Cardiac fibroblast (primary cell): Measurements from ENCODE around the gene SNTG2.

Experiments used
- DNase-seq, 2 donors: peaks; one replicate each; pipeline versions ENCODE4 v3.0.0 to v3.0.0-alpha.2; 2010; ENCODE audit warnings: low read depth in 2 of 2
- H3K4me3 ChIP-seq, 2 donors: replicated peaks in 1 of 2; 1 replicate in 1 of 2; 2 replicates in 1 of 2; pipeline ENCODE4 v1.5.1; 2011; ENCODE audit warnings: low read depth in 2 of 2, low read length in 2 of 2, mild to moderate bottlenecking in 2 of 2, moderate library complexity in 1 of 2
- TF ChIP-seq, protein P1 (sequence below): IDR thresholded peaks from one replicate; pipeline ENCODE4 v1.5.1; 2011; ENCODE audit warnings: low read depth, mild to moderate bottlenecking, low read length, inconsistent platforms

The SNTG2 gene

DNA sequence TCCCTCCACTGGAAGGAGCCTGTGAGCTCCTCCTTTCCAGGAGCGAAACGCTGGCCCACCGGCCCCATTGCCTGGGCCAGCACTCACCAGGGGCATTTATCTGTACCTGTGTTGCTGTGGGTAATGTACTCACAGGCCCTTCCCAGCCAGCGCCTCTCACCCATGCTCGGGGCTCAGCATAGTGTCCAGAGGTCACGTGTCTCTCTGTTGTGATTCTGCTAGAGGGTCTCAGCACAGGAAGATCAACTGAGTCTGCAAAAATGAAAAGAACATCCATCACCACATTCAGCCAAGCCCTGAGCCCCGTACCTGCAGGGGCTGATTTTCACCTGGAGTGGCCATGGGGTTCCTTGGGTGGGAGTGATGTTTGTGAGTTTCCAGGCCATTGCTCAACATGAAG is 359.6 kb downstream of the SNTG2 start:
- H3K4me3 ChIP-seq: no peak overlapping the region
- DNase-seq: no peak
- TF ChIP-seq, protein P1, sequence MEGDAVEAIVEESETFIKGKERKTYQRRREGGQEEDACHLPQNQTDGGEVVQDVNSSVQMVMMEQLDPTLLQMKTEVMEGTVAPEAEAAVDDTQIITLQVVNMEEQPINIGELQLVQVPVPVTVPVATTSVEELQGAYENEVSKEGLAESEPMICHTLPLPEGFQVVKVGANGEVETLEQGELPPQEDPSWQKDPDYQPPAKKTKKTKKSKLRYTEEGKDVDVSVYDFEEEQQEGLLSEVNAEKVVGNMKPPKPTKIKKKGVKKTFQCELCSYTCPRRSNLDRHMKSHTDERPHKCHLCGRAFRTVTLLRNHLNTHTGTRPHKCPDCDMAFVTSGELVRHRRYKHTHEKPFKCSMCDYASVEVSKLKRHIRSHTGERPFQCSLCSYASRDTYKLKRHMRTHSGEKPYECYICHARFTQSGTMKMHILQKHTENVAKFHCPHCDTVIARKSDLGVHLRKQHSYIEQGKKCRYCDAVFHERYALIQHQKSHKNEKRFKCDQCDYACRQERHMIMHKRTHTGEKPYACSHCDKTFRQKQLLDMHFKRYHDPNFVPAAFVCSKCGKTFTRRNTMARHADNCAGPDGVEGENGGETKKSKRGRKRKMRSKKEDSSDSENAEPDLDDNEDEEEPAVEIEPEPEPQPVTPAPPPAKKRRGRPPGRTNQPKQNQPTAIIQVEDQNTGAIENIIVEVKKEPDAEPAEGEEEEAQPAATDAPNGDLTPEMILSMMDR: no peak

DNA sequence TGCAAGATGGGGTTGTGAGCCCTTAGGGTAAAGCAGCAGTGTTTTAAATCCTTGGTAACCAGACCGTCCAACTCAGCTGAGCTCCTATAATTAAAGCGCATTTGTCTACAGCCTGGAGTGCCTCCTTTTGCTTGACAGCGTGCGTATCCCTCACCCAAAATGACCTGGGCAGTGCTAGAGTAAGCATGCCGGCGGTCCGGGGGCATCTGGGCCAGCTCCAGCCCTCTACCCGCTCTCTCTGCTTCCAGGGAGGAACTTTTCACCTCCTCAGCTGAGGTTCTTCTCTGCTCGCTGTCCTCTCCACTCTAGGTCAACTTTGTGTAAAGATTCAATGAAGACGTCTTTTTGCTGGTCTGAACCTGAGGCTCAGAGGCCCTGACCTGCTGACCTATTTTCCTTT is 360.2 kb downstream of the SNTG2 start:
- no peak overlapping the region for H3K4me3 ChIP-seq

DNA sequence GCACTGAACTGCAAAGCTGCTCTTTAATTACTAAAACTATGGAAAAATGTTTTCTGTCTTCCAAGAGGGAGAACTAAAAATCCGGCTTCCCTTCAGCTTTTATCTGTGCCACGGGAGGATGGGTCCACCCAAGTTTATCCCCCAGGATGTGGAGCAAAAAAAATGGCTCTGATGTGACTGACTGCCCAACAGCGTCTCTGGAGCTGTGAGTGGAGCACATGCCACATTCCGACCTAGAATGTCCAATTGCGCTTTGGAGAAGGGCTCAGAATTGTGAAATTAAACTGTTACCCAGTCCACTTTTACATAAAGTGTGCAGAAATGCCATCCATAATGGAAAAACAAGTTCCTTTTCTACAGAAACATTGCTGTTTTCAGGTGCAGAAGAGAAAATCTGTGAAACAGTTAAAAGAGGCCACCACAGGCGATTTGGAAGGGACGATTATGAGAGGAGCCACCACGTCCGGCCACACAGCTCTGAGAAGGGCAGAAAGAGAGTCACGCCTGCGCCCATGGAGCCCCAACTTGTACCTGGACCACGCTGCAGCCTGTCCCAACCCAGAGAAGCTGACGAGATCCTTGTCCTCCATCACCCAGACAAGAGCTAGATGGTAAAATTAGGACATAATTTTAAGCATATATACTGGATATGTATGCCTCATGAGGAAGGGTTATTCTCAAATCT is 362.7 kb downstream of the SNTG2 start:
- no peak for DNase-seq
- no peak overlapping the region for H3K4me3 ChIP-seq
- TF ChIP-seq, protein P1: no peak

More for the DNA sequence above, 360.2 kb downstream of the SNTG2 start:
- no peak for DNase-seq
- TF ChIP-seq, protein P1: no peak

DNA sequence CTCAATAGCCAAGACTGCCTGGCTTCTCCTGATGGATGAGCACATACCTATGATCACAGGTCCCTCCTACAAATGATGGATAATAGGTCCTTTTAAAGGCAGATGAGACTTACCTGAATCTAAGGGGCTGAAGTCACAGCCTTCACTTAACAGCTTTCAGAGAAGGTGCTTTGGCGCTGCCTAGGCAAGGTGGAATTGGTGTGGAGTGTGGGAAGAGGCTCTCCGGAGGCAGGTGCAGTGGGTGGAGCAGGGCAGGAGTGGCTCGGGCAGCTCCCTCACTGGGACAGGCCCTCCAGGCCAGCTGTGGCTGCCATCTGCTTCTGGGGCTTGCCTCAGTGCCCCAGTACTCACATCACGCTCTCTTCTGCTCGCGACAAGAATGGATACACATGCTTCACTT is 363.6 kb downstream of the SNTG2 start:
- DNase-seq: no peak
- H3K4me3 ChIP-seq: no peak overlapping the region
- TF ChIP-seq, protein P1: no peak

DNA sequence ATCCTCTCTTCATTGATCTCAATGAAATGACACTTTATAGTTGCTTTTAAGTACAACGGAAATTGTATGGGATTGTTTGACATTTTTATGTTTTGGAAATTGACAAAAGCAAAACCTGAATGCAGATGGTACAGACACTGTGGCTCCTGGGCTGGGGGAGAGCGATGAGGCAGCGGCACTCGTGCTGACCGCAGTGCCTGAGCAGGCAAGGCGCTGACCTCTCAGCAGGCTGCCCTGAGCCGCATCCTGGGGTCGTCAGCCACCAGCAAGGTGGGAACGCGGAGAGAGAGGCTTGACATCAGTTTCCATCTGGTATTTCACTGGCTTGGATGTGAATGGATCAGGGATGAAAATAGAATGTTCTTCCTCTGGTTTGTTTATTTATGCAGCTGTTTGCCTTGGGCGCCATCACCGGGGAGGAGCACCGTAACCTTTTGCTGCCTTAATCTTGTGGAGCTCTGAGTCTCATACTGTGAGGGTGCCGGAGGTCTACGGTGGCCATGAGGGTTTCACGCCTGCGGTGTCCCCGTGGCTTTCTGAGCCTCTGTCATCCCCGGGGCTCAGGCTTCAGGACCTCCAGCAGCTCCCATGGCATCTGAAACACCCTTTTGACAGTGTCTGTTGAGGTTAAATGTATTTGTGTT is 367.8 kb downstream of the SNTG2 start:
- TF ChIP-seq, protein P1: no peak
- no peak for DNase-seq
- no peak overlapping the region for H3K4me3 ChIP-seq

DNA sequence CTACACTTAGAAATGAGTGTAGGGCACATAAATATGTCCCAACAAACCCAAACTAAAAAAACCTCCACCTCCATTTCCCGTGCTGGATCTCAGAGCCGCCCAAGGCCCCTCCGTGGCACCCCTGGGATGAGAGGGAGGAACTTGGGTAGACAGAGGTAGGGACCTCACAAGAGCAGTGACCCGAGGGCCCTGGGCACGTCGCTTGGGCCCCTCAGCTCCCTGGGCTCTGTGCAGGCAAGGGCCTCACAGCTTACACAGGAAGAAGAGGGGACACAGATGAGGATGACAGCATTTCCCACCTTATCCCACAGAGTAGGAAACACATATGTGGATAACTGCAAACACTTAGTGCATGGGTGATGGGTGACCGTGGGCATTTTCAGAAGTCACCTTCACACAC is 368.7 kb downstream of the SNTG2 start:
- TF ChIP-seq, protein P1: no peak
- no peak for DNase-seq
- H3K4me3 ChIP-seq: no peak overlapping the region
